IPS-15b (cell line): Measurements from ENCODE around the gene DTNB.

ENCODE experiments used
- H3K27me3 ChIP-seq: one replicate; pipeline ENCODE4 v1.6.1; 2013; ENCODE audit warnings: low read length; ENCODE audit not compliant: control insufficient read depth, insufficient read depth
- H3K36me3 ChIP-seq: one replicate; pipeline ENCODE4 v1.6.1; 2013; ENCODE audit warnings: low read length; ENCODE audit not compliant: control insufficient read depth, insufficient read depth
- H3K4me1 ChIP-seq: one replicate; pipeline ENCODE4 v1.6.1; 2013; ENCODE audit warnings: mild to moderate bottlenecking, low read length; ENCODE audit not compliant: control insufficient read depth, insufficient read depth
- H3K4me3 ChIP-seq: one replicate; pipeline ENCODE4 v1.5.1; 2013; ENCODE audit warnings: low read depth, low read length
- H3K9ac ChIP-seq: one replicate; pipeline ENCODE4 v1.6.1; 2013; ENCODE audit warnings: low read depth, mild to moderate bottlenecking, low read length
- H3K9me3 ChIP-seq: one replicate; pipeline ENCODE4 v1.6.1; 2013; ENCODE audit warnings: mild to moderate bottlenecking, low read length; ENCODE audit not compliant: control insufficient read depth, insufficient read depth

The DTNB gene

GRCh38 chr2:25347846-25348245 lies 325.5 kb downstream of the DTNB start:
- H3K4me1 ChIP-seq, result no peaks in the 10 kb centered on the region
- no peak overlapping the region for H3K9ac ChIP-seq
- no peak overlapping the region for H3K4me3 ChIP-seq
- H3K36me3 ChIP-seq, result no peaks in the 10 kb centered on the region
- no peaks in the 10 kb centered on the region for H3K9me3 ChIP-seq
- H3K27me3 ChIP-seq, result peaks cover 14% of the 10 kb centered on the region

GRCh38 chr2:25347205-25347815 lies 326.1 kb downstream of the DTNB start:
- Histone ChIP-seq H3K4me1 (no peaks in the 10 kb centered on the region), H3K36me3 (no peaks in the 10 kb centered on the region), H3K9me3 (no peaks in the 10 kb centered on the region), H3K27me3 (peaks cover 16% of the 10 kb centered on the region), H3K9ac (no peak overlapping the region), H3K4me3 (no peak overlapping the region)

- H3K4me1 ChIP-seq, result no peaks in the 10 kb centered on the region
- H3K36me3 ChIP-seq, result no peaks in the 10 kb centered on the region
- peaks cover 16% of the 10 kb centered on the region for H3K27me3 ChIP-seq
- no peak overlapping the region for H3K9ac ChIP-seq
- no peaks in the 10 kb centered on the region for H3K9me3 ChIP-seq
- H3K4me3 ChIP-seq, result no peak overlapping the region
Measured at GRCh38 chr2:25343187-25343825, 330.1 kb downstream of the DTNB start.

GRCh38 chr2:25342372-25343186 lies 330.8 kb downstream of the DTNB start:
- Histone ChIP-seq H3K27me3 (peaks cover 13% of the 10 kb centered on the region), H3K4me3 (peak overlapping the region; percentile 52), H3K4me1 (no peaks in the 10 kb centered on the region), H3K9me3 (no peaks in the 10 kb centered on the region), H3K36me3 (no peaks in the 10 kb centered on the region), H3K9ac (no peak overlapping the region)

- Histone ChIP-seq H3K9ac (no peak within 1 kb of the TSS), H3K4me1 (peaks cover 2% of the 10 kb centered on the region), H3K4me3 (peak within 1 kb of the TSS; percentile 52), H3K9me3 (no peaks in the 10 kb centered on the region), H3K27me3 (peaks cover 9% of the 10 kb centered on the region), H3K36me3 (no peaks in the 10 kb centered on the region)
Measured at GRCh38 chr2:25341753-25342371, 331.5 kb downstream of the DTNB start, which contains the start of gene DNMT3A. Gene DNMT3A, minus strand, starts transcription at chr2:25341925. Its CDS starts 27,941 bp downstream, at chr2:25313984.

- Histone ChIP-seq H3K36me3 (no peaks in the 10 kb centered on the region), H3K9ac (no peak overlapping the region), H3K27me3 (peaks cover 9% of the 10 kb centered on the region), H3K4me3 (no peak overlapping the region), H3K9me3 (no peaks in the 10 kb centered on the region), H3K4me1 (peaks cover 9% of the 10 kb centered on the region)
Measured at GRCh38 chr2:25341011-25341727, 332.2 kb downstream of the DTNB start.

GRCh38 chr2:25340181-25340921 lies 333.0 kb downstream of the DTNB start:
- Histone ChIP-seq H3K9me3 (no peaks in the 10 kb centered on the region), H3K27me3 (peaks cover 9% of the 10 kb centered on the region), H3K36me3 (no peaks in the 10 kb centered on the region), H3K4me3 (peak overlapping the region; percentile 52), H3K9ac (no peak overlapping the region), H3K4me1 (peaks cover 16% of the 10 kb centered on the region)

GRCh38 chr2:25339791-25340180 lies 333.6 kb downstream of the DTNB start:
- peaks cover 20% of the 10 kb centered on the region for H3K4me1 ChIP-seq

GRCh38 chr2:25339211-25339674 lies 334.1 kb downstream of the DTNB start:
- Histone ChIP-seq H3K4me3 (no peak overlapping the region), H3K36me3 (no peaks in the 10 kb centered on the region), H3K4me1 (peaks cover 23% of the 10 kb centered on the region), H3K27me3 (peaks cover 9% of the 10 kb centered on the region), H3K9ac (no peak overlapping the region), H3K9me3 (no peaks in the 10 kb centered on the region)

More at GRCh38 chr2:25339791-25340180, 333.6 kb downstream of the DTNB start:
- Histone ChIP-seq H3K9ac (no peak overlapping the region), H3K4me3 (peak overlapping the region; percentile 52), H3K27me3 (peaks cover 9% of the 10 kb centered on the region), H3K9me3 (no peaks in the 10 kb centered on the region), H3K36me3 (no peaks in the 10 kb centered on the region)

GRCh38 chr2:25338401-25338800 lies 335.0 kb downstream of the DTNB start:
- peaks cover 28% of the 10 kb centered on the region for H3K4me1 ChIP-seq
- no peak overlapping the region for H3K4me3 ChIP-seq
- no peak overlapping the region for H3K9ac ChIP-seq
- H3K27me3 ChIP-seq, result peaks cover 5% of the 10 kb centered on the region
- H3K36me3 ChIP-seq, result no peaks in the 10 kb centered on the region
- no peaks in the 10 kb centered on the region for H3K9me3 ChIP-seq
